Measurements from ENCODE around the gene CARD10.

Gene CARD10

GRCh38 chr22:37519268-37520195, at the start of gene CARD10:
Gene CARD10 (minus strand): TSS chr22:37519415. CDS start chr22:37519200, 215 bp downstream.
- no peak for DNase-seq (ENCODE audit: low read depth in 2 of 2)

GRCh38 chr22:37568448-37569008, 49.3 kb upstream of the CARD10 start:
- DNase-seq (ENCODE audit: low read depth in 2 of 2), result no peak

GRCh38 chr22:37568012-37568411, 48.8 kb upstream of the CARD10 start:
- no peak for DNase-seq (ENCODE audit: low read depth in 2 of 2)

- peak; percentile 88 to 89 for DNase-seq (ENCODE audit: low read depth in 2 of 2)
Measured at GRCh38 chr22:37566903-37567798, 47.9 kb upstream of the CARD10 start.

GRCh38 chr22:37566329-37566837, 47.2 kb upstream of the CARD10 start:
- DNase-seq (ENCODE audit: low read depth in 2 of 2), result no peak

GRCh38 chr22:37565830-37566229, 46.6 kb upstream of the CARD10 start:
- no peak for DNase-seq (ENCODE audit: low read depth in 2 of 2)

- no peak for DNase-seq (ENCODE audit: low read depth in 2 of 2)
Measured at GRCh38 chr22:37564111-37564711, 45.0 kb upstream of the CARD10 start.

GRCh38 chr22:37563153-37564081, 44.2 kb upstream of the CARD10 start:
- DNase-seq (ENCODE audit: low read depth in 2 of 2), result no peak

GRCh38 chr22:37562049-37562875, 43.0 kb upstream of the CARD10 start:
- DNase-seq (ENCODE audit: low read depth in 2 of 2), result no peak

- peak; percentile 79 to 80 for DNase-seq (ENCODE audit: low read depth in 2 of 2)
Measured at GRCh38 chr22:37561212-37562048, 42.2 kb upstream of the CARD10 start.

- no peak for DNase-seq (ENCODE audit: low read depth in 2 of 2)
Measured at GRCh38 chr22:37560608-37561211, 41.5 kb upstream of the CARD10 start.

- DNase-seq (ENCODE audit: low read depth in 2 of 2), result no peak
Measured at GRCh38 chr22:37559901-37560607, 40.8 kb upstream of the CARD10 start, which contains the start of gene CDC42EP1. Gene CDC42EP1 (plus strand): TSS chr22:37560480. CDS start chr22:37566350, 5,870 bp downstream.

GRCh38 chr22:37559521-37559900, 40.3 kb upstream of the CARD10 start:
- DNase-seq (ENCODE audit: low read depth in 2 of 2), result no peak

- DNase-seq (ENCODE audit: low read depth in 2 of 2), result no peak
Measured at GRCh38 chr22:37558815-37559214, 39.6 kb upstream of the CARD10 start.

GRCh38 chr22:37557321-37558001, 38.2 kb upstream of the CARD10 start:
- no peak for DNase-seq (ENCODE audit: low read depth in 2 of 2)

GRCh38 chr22:37556710-37557109, 37.5 kb upstream of the CARD10 start:
- DNase-seq (ENCODE audit: low read depth in 2 of 2), result no peak

GRCh38 chr22:37555029-37555428, 35.8 kb upstream of the CARD10 start:
- no peak for DNase-seq (ENCODE audit: low read depth in 2 of 2)
